Measurements from ENCODE around the gene PCAT7. TPM values are rescaled to one million over a fixed set of nuclear protein-coding genes. Genes with fewer than 3 reads are reported as not detected.

The PCAT7 gene
- total RNA-seq, 2 experiments from 2014 or later: 1.8 to 2.5 TPM

DNA sequence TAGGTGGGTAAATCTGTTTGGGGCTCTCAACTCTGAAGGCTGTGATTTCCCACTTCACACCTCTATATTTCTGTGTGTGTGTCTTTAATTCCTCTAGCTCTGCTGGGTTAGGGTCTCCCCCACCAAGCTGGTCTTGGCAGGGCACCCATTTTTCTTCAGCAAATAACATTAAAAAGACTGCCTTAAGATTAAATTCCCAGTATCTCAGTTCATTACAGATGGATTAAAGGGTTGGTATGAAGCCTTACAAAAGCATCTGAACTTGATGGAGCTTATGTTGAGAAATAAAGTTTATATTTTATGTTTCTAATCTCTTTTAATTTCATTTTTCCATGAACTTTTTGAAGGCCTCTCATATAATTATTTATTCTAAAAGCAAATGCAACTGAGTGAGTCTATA lies 11.7 kb downstream of the PCAT7 start:
- no peak overlapping the region for H3K27ac ChIP-seq (ENCODE audit: low read depth, low read length, poor library complexity, severe bottlenecking)
- ChIA-PET POLR2A (interaction anchor here (0.6 to 0.8 kb wide), 3 partner anchors 9 to 31 kb away, joined by 3 read pairs; partner anchors contain the start of gene PCAT7), CTCF (ENCODE audit: unreplicated experiment) (no interaction called here)
- H3K36me3 ChIP-seq (ENCODE audit: insufficient read depth, low read length): no peaks in the 10 kb centered on the region
- H2AFZ ChIP-seq (ENCODE audit: low read length): no peak overlapping the region
- intact Hi-C loops (cut with micrococcal nuclease; ENCODE audit: unreplicated experiment): no loop called here
- BruUV-seq (replicated peaks): no TSS peak
- no peaks in the 10 kb centered on the region for H3K9me2 ChIP-seq (ENCODE audit: insufficient read depth, low read length)
- no peaks in the 10 kb centered on the region for H3K4me1 ChIP-seq (ENCODE audit: insufficient read depth, low read length, poor library complexity, severe bottlenecking)
- DNase-seq (ENCODE audit: low spot score): no peak
- H4K20me1 ChIP-seq (ENCODE audit: insufficient read depth, low read length): no peaks in the 10 kb centered on the region
- no peak overlapping the region for H3K4me3 ChIP-seq (ENCODE audit: low read depth, low read length, poor library complexity, severe bottlenecking)
- no peaks in the 10 kb centered on the region for H3K79me2 ChIP-seq (ENCODE audit: insufficient read depth, low read depth, low read length)
- no peak overlapping the region for H3K4me2 ChIP-seq (ENCODE audit: low read length)
- no peak for TF ChIP-seq EZH2phosphoT487 (IDR thresholded peaks at IDR 0.05; ENCODE audit: borderline replicate concordance, low read depth, low read length)
- TF ChIP-seq, protein P1, sequence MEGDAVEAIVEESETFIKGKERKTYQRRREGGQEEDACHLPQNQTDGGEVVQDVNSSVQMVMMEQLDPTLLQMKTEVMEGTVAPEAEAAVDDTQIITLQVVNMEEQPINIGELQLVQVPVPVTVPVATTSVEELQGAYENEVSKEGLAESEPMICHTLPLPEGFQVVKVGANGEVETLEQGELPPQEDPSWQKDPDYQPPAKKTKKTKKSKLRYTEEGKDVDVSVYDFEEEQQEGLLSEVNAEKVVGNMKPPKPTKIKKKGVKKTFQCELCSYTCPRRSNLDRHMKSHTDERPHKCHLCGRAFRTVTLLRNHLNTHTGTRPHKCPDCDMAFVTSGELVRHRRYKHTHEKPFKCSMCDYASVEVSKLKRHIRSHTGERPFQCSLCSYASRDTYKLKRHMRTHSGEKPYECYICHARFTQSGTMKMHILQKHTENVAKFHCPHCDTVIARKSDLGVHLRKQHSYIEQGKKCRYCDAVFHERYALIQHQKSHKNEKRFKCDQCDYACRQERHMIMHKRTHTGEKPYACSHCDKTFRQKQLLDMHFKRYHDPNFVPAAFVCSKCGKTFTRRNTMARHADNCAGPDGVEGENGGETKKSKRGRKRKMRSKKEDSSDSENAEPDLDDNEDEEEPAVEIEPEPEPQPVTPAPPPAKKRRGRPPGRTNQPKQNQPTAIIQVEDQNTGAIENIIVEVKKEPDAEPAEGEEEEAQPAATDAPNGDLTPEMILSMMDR (conservative IDR thresholded peaks at IDR 0.05; ENCODE audit: low read length): no peak
- no peaks in the 10 kb centered on the region for H3K9me3 ChIP-seq (ENCODE audit: low read length)

DNA sequence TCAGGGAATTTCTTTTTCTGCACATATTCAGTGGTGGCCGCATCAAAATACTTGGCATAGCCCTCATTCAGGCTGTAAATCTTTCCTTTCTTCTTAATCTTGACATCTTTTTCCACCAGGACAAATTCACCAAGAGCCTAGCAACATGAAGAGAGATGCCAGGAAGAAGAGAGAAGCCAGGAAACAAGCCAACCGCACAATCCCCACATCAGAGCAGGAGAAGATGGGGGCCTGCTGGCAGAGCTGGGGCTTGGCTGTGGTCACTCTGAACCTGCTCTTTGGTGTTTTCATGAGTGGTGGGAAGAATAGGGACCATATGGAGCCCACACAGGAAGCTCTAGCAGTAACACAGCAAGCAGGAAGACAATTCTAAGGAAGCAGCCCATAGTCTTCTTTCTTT lies 12.4 kb downstream of the PCAT7 start:
- Histone ChIP-seq H3K4me1 (ENCODE audit: insufficient read depth, low read length, poor library complexity, severe bottlenecking) (no peaks in the 10 kb centered on the region), H3K9me2 (ENCODE audit: insufficient read depth, low read length) (no peaks in the 10 kb centered on the region), H4K20me1 (ENCODE audit: insufficient read depth, low read length) (no peaks in the 10 kb centered on the region), H2AFZ (ENCODE audit: low read length) (no peak overlapping the region), H3K9me3 (ENCODE audit: low read length) (no peaks in the 10 kb centered on the region), H3K4me2 (ENCODE audit: low read length) (no peak overlapping the region), H3K27ac (ENCODE audit: low read depth, low read length, poor library complexity, severe bottlenecking) (no peak overlapping the region), H3K36me3 (ENCODE audit: insufficient read depth, low read length) (no peaks in the 10 kb centered on the region), H3K79me2 (ENCODE audit: insufficient read depth, low read depth, low read length) (no peaks in the 10 kb centered on the region), H3K4me3 (ENCODE audit: low read depth, low read length, poor library complexity, severe bottlenecking) (no peak overlapping the region)
- no TSS peak for BruUV-seq (replicated peaks)
- TF ChIP-seq, protein P1 (conservative IDR thresholded peaks at IDR 0.05; ENCODE audit: low read length): no peak
- no peak for TF ChIP-seq EZH2phosphoT487 (IDR thresholded peaks at IDR 0.05; ENCODE audit: borderline replicate concordance, low read depth, low read length)
- ChIA-PET POLR2A (interaction anchor here (0.7 kb wide), 1 partner anchor 9 kb away, joined by 3 read pairs; no protein-coding TSS in a partner anchor), CTCF (ENCODE audit: unreplicated experiment) (no interaction called here)
- DNase-seq (ENCODE audit: low spot score): no peak
- intact Hi-C loops (cut with micrococcal nuclease; ENCODE audit: unreplicated experiment): no loop called here

DNA sequence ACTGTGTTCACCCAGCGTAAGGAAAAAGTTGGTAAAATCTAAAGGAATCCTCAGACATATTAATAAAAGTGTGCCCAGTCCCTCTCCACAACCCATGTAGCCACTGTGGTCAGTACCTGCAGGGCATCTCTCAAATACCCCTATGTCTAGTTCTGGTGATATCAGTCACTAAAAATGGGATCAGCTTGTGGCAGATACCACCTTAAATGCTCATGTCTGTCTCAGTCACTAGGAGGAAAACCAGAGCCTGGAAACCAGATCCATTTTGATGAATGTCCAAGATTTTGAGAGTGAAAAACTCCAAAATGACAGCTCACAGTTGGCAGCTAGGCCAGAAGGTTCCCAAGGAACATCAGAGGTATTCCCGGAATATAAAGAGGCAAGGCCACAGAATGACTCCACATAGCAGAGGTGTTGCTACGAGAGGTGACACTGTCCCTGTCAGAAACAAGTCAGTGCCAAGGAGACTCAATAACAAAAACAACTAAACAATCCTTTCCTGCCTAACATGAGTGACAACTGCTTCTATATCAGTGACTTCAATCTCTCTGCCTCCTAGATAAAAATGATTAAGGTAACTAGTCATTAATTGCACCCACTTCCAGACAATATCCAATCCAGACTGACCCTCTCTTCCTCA lies 13.5 kb downstream of the PCAT7 start:
- Histone ChIP-seq H3K4me1 (ENCODE audit: insufficient read depth, low read length, poor library complexity, severe bottlenecking) (no peaks in the 10 kb centered on the region), H3K9me2 (ENCODE audit: insufficient read depth, low read length) (no peaks in the 10 kb centered on the region), H3K27ac (ENCODE audit: low read depth, low read length, poor library complexity, severe bottlenecking) (no peak overlapping the region), H3K79me2 (ENCODE audit: insufficient read depth, low read depth, low read length) (no peaks in the 10 kb centered on the region), H3K36me3 (ENCODE audit: insufficient read depth, low read length) (no peaks in the 10 kb centered on the region), H3K4me2 (ENCODE audit: low read length) (no peak overlapping the region), H3K9me3 (ENCODE audit: low read length) (no peaks in the 10 kb centered on the region), H3K4me3 (ENCODE audit: low read depth, low read length, poor library complexity, severe bottlenecking) (no peak overlapping the region), H2AFZ (ENCODE audit: low read length) (no peak overlapping the region), H4K20me1 (ENCODE audit: insufficient read depth, low read length) (no peaks in the 10 kb centered on the region)
- ChIA-PET POLR2A (no interaction called here), CTCF (ENCODE audit: unreplicated experiment) (no interaction called here)
- BruUV-seq (replicated peaks): no TSS peak
- intact Hi-C loops (cut with micrococcal nuclease; ENCODE audit: unreplicated experiment): no loop called here
- no peak for DNase-seq (ENCODE audit: low spot score)
- no peak for TF ChIP-seq EZH2phosphoT487 (IDR thresholded peaks at IDR 0.05; ENCODE audit: borderline replicate concordance, low read depth, low read length)
- TF ChIP-seq, protein P1 (conservative IDR thresholded peaks at IDR 0.05; ENCODE audit: low read length): no peak
